DMS 273 (cell line): ENCODE data around the gene GBF1.
A peak's percentile ranks its signal among the peaks of the same experiment; 100 is the strongest.

ENCODE experiments used
- DNase-seq: peaks from one replicate; lab custom pipeline; 2025; ENCODE audit not compliant: unreplicated experiment; lab: John Stamatoyannopoulos, UW

The GBF1 gene

DNA sequence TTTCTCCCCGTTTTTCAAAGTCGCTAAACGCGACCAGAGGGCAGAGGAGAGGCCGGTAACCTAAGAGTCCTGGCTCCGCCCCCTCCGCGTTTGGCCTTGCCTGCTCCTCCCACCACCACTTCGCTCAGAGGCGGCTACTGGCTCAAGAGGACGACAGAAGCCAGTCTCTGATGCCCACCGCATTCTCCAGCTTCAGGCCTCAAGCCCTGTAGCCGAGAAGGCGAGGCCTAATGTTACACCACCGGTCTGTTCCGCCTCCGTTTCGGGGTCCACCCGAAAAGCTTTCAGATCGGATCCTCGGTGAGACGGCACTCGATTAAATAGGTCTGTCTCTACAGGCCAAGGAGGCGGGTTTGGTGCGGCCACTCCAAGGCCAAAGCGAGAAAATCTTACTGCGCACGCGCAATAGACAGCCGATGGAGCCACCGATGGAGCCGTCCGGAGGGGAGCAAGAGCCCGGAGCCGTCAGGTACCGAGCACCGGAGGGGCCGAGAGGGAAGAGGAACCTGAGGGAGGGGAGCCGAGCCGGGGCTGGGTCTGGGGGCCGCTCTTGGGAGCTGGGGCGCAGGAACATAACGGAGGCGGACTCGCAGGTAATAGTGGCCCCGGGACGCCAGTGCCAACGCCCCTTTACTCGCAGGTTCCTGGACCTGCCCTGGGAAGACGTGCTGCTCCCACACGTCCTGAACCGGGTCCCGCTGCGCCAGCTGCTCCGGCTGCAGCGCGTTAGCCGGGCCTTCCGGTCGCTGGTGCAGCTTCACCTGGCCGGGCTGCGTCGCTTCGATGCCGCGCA lies 175.6 kb downstream of the GBF1 start, which contains the start of gene FBXL15:
Gene FBXL15, plus strand, starts transcription at position 123 of the 793 bp plus-strand sequence. Its CDS starts 294 bp downstream, at position 417.
- DNase-seq = peak; percentile 97

DNA sequence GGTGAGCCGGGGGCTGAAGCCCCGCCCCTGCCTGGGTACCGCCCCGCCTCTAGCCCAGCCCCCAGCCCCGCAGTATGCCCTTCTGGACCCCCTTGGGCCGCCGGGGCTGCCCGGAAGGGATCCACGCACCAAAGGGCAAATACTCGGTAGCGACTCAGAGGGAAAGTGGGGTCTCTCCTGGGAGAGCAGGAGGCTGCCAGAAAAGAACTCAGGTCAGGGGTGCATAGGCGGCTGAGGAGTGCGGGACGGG lies 176.1 kb downstream of the GBF1 start:
- no peak for DNase-seq

DNA sequence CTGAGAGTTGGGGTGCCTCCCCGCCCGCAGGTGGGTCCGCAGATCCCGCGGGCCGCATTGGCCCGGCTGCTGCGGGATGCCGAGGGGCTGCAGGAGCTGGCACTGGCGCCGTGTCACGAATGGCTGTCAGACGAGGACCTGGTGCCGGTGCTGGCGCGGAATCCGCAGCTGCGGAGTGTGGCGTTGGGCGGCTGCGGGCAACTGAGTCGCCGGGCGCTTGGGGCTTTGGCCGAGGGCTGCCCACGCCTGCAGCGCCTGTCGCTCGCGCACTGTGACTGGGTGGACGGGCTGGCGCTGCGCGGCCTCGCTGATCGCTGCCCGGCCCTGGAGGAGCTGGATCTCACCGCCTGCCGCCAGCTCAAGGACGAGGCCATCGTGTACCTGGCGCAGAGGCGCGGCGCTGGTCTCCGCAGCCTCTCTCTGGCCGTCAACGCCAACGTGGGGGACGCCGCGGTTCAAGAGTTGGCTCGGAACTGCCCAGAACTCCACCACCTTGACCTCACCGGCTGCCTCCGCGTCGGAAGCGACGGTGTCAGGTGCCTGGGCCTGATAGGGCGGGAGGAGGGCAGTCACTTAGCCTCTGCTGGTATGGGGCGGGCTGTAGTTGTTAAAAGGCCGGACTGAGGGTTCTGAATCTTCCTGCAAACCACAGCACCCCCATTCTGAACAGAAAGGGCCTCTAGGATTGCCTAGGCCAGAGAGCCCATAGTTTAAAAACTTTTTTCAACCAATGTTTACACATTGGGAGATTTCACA lies 176.6 kb downstream of the GBF1 start:
- DNase-seq = peak; percentile 46

DNA sequence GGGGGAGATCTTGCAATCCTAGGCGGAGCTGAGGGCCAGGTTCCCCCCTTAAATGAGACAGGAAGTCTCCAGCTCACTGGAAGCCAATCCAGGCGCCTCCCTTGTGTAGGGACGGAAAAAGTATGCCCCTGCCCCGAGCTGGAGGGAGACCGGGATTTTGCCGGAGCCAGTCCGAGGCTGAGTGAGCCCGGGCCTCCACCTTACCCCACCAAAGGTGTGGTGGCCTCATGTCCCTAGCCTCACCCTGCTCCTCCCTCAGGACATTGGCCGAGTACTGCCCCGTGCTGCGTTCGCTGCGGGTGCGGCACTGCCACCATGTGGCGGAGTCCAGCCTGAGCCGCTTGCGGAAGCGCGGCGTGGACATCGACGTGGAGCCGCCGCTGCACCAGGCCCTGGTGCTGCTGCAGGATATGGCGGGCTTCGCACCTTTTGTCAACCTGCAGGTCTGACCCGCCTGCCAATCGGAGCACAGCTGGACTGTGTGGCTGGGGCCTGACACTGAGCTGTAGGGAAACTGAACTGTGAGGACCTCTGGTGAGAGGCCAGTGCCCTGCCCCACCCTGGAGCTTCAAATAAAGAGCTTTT lies 177.3 kb downstream of the GBF1 start:
- DNase-seq = peak; percentile 59

DNA sequence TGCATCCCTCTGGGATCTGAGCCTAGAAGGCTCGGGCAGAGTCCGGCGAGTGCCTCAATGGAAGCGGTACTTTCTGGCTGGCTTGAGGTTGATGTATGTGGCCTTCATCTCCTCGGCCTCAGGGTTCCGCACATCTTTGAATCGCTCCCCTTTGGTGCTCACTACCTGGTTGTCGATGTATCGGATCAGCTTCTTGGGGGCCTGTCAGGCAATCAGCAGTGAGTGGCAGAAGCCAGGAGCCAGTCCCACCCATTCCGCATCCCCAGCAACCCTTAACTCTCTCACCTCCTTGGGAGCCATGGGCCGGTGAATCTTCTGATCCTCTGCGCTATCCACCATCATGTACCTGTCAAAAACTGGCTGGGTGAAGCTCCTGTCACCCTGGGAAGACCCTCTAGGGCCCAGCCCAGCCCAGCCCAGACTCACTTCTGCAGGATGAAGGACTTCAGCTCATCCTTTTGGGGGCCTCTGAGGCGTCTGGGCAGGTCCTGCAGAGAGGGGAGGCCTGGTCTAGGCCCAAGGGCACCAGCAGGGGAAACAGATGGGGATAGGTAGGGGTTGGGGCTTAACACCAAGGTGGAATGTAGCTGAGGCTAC lies 178.1 kb downstream of the GBF1 start:
- DNase-seq = no peak

DNA sequence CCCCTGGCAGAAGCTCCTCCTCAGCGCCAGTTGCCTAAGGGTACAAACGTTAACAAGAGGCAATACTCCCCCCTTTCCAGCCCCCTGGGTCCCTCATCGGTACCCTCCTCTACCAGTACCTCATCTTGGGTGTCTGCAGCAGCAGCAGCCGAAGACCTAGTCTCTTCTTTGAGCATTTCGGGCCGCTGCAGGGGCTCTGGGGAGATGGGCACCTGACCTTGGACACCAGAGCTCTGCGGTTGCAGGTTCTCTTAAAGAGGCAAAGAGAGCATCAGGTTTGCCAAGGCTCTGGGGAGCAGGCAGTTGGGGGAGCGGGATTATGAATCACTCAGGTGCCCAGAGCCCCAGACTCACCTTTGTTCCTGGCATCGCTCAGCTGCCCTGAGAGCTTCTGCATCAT lies 178.8 kb downstream of the GBF1 start:
- DNase-seq = no peak

DNA sequence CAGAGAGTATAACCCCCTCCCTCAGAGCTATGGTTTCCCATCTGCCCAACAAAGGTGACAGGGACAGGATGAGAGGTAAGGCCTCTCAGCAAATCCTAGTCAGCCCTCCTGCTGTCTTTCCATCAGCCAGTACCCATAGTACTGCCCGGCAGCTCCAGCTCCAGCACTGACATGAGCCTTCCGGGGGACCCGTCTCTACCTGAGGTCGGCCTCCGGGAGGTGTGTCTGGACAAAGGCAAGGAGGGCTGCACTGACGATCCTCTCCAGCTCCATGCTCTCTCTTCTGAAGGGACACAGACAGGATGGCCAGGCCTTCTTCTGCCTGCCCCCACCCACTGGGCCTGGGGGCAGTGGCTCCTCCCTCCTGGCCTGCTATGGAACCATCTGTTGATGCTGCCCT lies 179.6 kb downstream of the GBF1 start:
- DNase-seq = no peak

DNA sequence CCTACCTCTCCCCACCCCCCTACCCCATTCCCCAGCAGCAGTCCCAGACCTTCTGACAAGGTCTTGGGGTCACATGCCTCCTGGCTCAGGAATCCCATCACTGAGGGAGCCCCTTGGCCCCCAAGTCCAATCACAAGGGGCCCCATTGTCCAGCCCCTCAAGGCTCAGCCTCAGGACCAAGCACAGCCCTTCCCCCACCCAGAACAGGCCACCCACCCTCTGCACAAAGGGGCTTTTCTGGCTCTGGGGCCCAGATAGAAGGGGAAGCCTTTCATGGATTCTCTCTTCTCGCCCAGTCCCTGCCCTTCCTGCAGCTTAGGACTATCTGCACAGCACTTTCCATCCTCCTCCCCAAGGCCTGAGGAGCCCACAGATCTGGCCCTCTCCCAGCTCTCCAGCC lies 180.1 kb downstream of the GBF1 start:
- no peak for DNase-seq

DNA sequence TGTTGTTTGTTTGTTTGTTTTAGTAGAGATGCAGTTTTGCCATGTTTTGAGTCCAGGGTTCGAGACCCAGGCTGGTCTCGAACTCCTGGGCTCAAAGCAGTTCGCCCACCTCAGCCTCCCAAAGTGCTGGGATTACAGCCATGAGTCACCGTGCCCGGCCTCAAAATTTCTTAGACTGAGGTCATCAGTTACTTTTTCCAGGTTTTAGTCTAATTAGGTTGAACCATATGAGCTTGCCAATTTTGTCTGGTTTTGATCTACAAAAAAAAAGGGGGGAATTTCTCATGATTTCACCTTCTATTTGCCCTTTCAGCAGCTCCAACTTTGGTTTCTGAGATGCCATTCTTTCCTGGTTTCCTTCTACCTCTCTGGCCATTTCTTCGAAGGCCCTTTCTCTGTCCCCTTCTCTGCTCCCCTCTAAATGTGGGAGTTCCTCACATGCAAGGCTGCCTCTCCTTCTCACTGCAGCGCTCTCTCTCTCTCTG lies 181.5 kb downstream of the GBF1 start:
- no peak for DNase-seq

DNA sequence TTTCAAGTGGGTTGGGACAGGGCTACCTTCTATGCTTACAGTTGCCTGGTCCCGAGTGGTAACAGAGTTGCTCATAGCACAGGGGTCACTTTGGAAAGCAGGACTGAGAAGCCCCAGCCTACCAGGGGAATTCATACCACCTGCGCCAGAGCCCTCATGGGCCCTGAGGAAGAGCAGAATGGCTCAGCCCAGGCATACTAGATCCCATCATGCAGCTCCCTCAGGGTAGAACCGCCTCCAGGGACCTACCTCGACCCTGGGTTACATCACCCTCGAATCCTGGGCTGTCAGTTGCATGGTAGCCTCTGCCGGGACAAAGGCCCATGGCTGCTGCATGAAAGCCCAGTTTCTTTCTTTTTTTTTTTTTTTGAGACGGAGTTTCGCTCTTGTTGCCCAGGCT lies 184.1 kb downstream of the GBF1 start:
- DNase-seq = no peak

DNA sequence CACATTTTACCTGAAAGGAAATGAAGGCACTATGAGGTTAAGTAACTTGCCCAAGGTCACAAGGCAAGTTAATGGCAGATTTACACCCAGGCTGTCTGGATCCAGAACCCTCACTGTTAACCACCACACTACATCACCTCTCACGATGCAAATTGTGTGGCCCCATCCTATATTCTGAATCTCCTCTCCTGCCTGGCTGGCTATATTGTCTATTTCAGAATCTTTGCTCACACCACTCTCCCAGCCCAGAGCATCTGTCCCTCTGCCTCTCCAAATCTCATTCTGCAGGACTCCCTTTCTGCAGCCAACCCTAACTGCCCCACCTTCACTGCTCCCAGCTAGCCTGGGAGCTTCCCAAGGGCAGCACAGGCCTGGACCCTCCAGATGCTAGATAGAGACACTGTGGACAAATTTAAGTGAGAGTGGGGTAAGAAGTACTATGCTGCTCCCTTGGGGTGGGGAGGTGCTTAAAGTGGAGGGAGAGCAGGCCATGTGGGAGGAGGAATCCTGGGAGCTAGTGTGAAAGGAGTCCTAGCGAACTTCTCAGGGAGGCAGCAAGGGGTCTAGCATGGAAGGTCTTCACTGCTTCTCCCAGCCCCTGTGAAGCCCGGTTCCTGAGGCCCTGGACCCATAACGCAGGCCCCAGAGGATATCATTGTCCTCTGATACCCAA lies 186.3 kb downstream of the GBF1 start:
- peak; percentile 60 for DNase-seq
